NCI-H524 (cell line): ENCODE results near the gene HEXA.

Experiments used
- DNase-seq, 2 experiments: peaks; one replicate each; lab custom pipeline; 2025; lab: John Stamatoyannopoulos, UW

Gene HEXA

DNA sequence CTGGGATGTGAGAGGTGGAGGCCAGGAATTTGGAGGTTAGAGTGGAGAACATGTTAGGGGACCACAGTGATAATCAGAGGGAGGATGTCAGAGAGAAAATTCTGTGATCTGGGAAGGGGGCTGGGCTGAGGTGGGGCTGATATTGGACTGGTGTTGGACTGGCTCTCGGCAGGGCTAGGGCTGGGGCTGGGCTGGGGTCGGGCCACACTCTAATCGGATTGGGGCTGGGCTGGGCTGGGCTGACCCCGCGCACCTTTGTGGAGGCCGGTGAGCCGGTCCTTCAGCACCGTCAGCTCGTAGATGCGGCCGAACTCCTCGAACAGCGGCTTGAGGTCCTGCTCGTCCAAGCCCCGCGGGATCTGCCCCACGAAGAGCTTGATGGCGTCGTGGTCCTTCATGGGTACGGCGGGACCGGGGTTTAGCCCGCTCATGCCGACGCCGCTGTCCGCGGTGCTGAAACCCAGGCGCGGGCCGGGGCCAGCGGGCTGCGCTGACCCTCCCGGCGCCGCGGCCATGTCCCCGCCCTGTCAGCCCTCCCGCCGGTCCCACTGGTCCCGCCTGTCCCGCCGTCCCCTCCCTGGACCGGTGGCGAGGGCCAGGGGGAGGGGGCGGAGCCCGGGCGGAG lies 56.3 kb downstream of the HEXA start:
- peak in 1 of 2 experiments; percentile 48 for DNase-seq

DNA sequence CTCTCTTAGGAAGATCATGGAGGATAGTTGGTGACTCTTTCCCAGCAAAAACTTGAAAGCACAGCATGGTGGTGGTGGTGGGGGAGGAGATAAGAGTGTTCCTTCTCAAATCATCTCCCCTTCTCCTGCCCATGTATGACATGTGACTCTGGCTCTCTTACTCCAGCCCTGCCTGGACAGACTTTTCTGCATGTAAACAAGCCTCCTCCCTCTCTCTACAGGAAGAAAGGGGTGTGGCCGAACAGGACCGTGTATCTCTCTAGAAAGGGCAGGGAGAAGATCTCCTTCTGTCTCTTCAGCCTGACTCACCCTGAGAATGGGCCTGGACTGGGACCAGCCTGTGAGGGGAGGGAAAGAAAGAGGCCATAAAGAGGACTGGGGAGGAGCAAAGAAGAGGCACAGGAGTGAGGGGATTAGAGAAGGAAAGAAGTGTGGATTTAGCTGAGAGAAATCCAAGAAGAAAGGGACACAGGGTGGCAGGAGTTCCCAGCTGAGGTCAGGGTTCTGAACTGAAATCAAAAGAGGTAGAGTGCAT lies 57.3 kb downstream of the HEXA start:
- DNase-seq = peak in 1 of 2 experiments; percentile 40

DNA sequence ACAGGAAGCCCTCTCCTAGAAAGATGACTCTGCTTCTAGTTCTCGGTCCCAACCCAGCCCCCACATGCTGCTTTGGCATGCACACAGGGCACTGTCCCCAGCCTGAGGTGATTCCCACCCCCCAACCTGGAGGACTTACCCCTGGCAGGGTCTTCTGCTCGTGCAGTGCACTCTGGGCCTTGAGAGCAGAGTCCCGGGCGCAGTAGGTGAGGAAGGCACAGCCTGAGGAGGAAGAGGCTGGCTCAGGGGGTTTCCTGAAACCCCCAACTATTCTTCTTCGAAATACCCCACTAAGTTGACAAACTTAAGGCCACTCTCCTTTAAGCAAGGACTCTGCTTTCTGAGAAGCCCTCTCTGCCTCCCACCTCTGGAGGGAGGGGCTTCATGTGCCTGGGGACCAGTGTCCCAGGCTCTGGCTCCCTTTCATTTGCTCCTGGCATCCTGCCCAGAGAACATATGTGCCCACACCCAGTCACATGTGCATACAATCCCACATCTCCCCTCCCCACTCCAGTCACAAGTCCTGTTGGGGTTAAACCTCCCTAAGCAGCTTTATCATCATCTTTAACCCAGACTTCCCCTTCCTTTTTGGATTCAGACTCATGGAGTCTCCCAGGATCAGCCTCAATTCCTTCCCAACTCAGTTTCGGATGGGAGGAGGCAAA lies 60.0 kb downstream of the HEXA start:
- DNase-seq = peak; percentile 97 to 98

DNA sequence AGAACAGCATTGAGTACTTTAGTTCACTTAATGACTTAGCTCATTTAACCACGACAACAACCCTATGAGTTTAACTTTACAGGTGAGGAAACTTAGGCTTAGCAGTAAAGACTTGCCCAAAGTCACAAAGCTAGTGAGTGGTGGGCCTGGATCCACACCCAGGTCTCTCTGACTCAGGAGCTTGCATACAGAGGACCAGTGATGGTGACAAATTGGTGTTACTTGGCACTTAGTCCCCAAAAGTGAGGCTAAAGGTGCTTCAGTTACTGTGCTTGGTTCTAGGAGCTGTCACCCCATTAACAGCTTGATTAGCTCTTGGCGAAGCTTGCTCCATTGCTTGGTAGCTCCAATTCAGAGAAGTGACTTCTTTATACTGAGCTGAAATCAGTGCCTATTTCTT lies 61.9 kb downstream of the HEXA start:
- no peak for DNase-seq

DNA sequence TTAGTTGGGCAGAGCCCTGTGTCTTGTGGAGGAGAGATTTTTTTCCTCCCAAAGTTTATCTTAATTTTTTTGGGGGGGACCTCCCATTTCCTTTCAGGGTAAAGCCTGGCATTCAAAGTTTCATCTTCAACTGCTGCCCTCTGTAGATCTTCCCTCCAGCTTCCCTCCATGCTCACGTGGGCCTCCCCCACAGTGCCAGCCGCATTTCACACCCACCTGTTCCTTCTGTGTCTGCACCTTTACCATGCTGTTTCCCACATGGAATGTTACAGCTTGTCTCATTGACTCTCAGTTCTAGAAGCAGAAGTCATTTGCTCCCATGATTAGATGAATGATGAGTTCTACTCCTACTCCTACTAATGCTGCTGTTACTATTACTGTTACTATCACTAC lies 62.4 kb downstream of the HEXA start:
- no peak for DNase-seq

DNA sequence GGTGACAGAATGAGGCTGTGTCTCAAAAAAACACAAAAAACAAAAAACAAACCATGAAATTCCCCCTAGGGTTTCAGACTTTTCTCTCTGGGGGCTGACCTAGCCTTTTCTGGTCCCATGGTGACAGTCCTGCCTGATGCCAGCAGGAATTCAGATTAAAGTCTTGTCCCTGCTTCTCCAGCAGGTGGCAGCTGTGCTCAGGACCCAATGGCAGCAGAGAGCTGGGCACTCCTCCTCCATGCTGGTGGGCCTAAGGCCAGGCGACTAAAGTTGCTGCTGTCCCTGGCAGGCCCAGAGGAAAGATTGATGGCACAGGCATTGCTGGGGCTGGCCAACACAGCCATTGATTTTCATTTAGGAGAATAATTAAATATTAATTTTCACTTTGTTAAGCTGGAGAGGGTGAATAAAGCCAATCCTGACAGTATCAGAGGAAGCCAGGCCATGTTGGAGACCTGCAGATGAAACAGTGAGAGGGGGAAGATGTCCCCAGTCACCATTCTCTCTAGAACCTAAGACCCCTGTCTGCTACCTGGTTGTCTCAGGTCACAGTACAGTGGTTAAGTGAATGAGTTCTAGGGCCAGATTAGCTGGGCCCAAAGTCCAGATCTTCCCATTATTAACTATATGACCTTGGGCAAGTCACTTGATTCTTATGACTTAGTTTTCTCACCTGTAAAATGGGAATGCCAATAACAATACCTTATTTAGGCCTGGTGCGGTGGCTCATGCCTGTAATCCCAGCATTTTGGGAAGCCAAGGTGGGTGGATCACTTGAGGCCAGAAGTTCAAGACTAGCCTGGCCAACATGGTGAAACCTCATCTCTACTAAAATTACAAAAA lies 63.0 kb downstream of the HEXA start:
- peak; percentile 43 to 78 for DNase-seq

DNA sequence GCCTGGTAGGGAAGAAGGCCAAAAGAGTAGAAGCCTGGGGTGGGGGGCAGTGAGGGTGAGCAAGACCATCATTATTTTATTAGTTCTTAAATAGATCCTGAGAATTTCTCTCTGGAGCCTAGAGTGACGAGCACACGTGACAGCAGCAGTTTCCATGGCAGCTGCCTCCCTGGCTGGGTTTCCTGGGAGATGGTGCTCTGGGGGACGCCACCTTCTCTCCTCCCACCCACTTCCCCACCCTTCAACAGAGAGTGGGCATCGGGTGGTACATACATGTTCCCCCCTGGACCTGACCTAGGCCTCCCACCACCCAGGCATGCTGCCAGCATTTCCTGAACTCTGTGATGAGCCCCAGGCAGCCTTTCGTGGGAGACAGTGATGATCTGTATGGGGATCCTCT lies 68.8 kb downstream of the HEXA start:
- DNase-seq = no peak

DNA sequence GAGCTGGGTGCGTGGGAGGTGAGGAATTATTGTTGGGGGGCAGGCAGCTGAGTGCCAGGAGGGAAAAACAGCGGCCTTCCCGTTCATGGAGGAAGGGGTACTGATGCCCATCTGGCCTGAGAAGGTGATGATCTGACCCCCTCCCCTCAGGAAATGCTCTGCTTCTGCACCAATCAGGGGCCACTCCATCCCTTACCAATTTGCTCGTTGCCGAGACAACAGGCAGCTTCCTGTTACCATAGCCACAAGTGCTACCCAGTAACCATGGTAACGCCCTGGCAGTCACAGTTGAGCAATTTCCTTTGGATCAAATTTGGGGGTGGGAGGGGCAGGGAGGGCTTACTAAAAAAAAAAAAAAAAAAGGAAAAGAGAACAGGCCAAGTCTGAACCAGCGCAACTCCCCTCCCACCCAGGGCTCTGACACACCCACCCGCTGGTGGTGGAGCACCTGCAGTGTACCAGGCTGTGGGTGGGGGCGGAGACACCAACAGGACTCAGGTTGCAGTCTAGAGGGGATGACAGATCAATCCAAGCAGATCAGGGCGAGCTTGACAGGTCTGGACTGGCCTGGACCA lies 69.5 kb downstream of the HEXA start:
- DNase-seq = peak; percentile 69 to 78

DNA sequence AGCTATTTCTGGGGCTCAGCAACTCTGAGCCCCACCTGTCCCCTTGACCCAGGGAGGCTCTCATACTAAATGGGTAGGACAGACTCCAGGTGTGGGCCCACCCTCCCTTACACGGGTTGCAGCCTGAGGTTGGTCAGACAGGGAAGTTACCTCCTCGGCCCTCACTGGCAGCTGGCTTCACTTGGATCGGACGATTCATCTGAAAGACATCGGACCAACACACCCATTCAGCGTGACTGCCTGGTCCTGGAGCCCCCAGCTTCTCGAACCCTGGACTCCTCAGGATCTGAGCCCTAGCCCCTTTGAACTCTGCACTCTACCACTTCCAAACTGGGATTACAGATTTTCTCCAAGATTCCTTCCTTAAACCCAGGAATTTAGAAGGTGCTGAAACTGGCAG lies 71.2 kb downstream of the HEXA start:
- no peak for DNase-seq

DNA sequence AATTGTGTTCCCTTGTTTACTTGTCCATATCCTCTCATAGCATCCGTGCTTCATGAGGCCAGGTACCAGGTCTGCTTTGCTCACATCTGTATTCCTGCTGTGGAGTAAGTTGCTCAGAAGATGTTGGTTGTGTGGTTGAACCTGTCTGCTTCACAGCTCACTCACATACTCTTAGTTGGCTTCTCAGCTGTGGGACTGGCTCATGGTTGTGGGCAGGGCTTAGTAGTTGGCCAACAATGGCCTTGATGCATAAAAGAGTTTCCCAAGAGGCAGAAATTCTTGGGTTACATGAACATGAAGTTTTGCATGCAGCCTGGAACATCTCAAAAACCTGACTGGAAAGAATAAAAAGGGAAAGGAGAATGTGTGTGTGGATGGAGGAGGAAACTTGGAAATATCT lies 72.9 kb downstream of the HEXA start:
- DNase-seq = no peak
